Measurements from ENCODE around the gene UBE2O. TPM values are rescaled to one million over a fixed set of nuclear protein-coding genes. Genes with fewer than 3 reads are reported as not detected.

UBE2O gene
- total RNA-seq, 3 donors from 2014 or later (not counting 1 experiment from before 2014, with no cell fraction given) = 34.9 to 40.2 (median 37.7) TPM

DNA sequence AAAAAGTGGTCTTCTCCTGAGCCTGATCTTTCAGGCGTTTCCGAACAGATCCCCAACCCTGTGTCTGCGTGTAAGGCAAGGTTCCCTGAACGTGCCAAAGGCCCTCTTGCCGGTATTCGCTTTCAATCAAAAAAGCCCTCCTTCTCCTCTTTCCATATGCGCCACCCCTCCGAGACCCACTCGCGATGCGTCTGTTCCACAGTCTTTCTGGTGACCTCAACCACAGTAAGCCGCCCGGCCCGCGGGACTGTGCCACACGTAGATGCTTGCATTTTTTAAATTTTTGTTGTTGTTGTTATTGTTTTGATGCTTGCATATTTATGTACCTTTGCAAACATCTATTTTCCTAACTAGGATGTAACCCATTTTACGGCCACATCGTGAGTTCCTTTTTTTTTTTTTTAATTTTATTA, 98.6 kb downstream of the UBE2O start:
- H3K27ac Mint-ChIP-seq = peak overlapping the region; percentile 94 to 97
- H3K9me3 ChIP-seq (ENCODE audit: control insufficient read depth, insufficient read depth, low read length) = no peaks in the 10 kb centered on the region
- DNase-seq (no peak), ATAC-seq (peak in 1 of 3 donors; percentile 1)
- intact Hi-C loops (cut with micrococcal nuclease) = loop anchor here (1.0 to 5.0 kb wide), 3 partner anchors 31 to 317 kb away; partner anchors contain the start of gene UBE2O
- H3K4me3 Mint-ChIP-seq = peak overlapping the region; percentile 98
- H3K4me1 ChIP-seq (ENCODE audit: control insufficient read depth, insufficient read depth, low read length) = peaks cover 15% of the 10 kb centered on the region
- no peaks in the 10 kb centered on the region for H3K9me3 Mint-ChIP-seq
- no peaks in the 10 kb centered on the region for H3K27me3 Mint-ChIP-seq (ENCODE audit: low read depth in 2 of 2)
- H3K27me3 ChIP-seq (ENCODE audit: control insufficient read depth, insufficient read depth, low read length) = no peaks in the 10 kb centered on the region
- TF ChIP-seq, protein P1, sequence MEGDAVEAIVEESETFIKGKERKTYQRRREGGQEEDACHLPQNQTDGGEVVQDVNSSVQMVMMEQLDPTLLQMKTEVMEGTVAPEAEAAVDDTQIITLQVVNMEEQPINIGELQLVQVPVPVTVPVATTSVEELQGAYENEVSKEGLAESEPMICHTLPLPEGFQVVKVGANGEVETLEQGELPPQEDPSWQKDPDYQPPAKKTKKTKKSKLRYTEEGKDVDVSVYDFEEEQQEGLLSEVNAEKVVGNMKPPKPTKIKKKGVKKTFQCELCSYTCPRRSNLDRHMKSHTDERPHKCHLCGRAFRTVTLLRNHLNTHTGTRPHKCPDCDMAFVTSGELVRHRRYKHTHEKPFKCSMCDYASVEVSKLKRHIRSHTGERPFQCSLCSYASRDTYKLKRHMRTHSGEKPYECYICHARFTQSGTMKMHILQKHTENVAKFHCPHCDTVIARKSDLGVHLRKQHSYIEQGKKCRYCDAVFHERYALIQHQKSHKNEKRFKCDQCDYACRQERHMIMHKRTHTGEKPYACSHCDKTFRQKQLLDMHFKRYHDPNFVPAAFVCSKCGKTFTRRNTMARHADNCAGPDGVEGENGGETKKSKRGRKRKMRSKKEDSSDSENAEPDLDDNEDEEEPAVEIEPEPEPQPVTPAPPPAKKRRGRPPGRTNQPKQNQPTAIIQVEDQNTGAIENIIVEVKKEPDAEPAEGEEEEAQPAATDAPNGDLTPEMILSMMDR (IDR thresholded peaks at IDR 0.05) = no peak
- no peaks in the 10 kb centered on the region for H3K36me3 Mint-ChIP-seq
- H3K4me1 Mint-ChIP-seq = peaks cover 24 to 27% of the 10 kb centered on the region in 2 donors
- WGBS (ENCODE audit: insufficient coverage) = under 1% methylated on average over 15 of the region's 18 CpGs
- H3K4me3 ChIP-seq (ENCODE audit: low read length) = peak overlapping the region; percentile 64
- H3K27ac ChIP-seq (ENCODE audit: low read length) = peak overlapping the region; percentile 95
- no peaks in the 10 kb centered on the region for H3K36me3 ChIP-seq (ENCODE audit: control insufficient read depth, insufficient read depth, low read length)

DNA sequence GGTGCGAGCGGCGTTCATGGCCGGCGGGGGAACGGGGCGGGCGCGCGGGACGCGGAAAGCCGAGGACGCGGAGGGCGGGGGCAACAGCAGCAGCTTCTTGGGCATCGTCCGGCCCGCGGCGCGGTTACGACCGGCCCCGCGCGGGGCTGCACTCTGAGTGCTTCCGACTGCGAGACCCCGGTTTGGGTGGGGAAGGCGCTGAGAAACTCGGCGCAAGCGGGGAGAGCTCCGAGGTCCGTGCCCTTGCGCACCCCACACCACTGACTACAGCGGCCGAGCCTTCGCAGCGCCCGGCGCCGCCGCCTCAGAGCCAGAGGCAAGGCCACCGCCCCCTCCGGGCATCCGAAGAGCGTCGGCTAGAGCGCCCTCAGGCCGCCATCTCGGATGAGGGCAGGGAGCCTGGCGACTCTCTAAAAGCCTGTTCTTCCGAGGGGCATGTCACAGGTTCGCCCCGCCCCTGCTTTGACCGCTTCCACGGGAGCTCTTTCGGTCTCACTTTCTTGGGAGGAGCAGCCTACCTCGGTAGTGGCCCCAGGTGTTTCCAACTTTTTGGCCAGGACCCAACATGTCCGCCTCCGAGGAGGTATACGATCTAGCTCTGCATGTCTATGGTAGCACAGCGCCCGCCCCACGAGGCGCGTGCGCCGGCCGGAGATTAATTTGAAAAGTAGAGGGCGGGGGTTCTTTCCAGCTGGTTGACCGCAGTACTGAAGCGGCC, 99.2 kb downstream of the UBE2O start, which contains the start of gene PRPSAP1:
TSS of gene PRPSAP1 (minus strand) at position 318 of the 718 bp plus-strand sequence. CDS start at position 105, 213 bp downstream.
- intact Hi-C loops (cut with micrococcal nuclease) = loop anchor here (1.0 to 5.0 kb wide), 3 partner anchors 32 to 318 kb away; partner anchors contain the start of gene UBE2O

DNA sequence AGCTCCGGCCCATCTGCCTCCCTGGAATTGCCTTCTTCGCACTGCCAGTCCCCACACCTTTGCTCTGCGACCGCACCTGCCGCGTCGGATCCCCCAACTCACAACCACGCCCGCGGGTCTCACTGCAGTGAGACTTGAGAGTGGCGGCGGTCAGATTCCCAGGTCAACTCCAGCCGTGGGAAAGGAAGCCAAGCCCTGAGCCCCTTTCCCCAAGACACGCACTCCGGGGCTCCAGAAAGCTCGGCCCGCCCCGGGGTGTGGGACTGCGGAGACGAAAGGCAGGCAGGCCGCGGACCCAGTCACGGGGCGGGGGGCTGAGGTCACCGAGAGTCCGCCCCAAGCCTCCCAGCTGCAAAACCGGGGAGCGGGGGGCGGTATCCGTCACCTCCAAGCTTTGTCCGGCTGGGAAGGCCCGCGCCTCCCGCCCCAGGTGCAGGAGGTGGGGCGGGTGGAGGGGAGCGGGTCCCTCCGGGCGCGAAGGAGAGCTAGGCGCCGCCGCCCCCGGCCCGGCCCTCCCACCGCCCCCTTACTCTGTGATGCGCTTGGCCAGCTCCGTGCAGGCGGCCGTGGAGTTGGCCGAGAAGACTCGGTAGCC, 99.9 kb downstream of the UBE2O start:
- Histone ChIP-seq H3K27me3 (ENCODE audit: control insufficient read depth, insufficient read depth, low read length) (no peaks in the 10 kb centered on the region), H3K4me3 (ENCODE audit: low read length) (peak overlapping the region; percentile 64), H3K9me3 (ENCODE audit: control insufficient read depth, insufficient read depth, low read length) (no peaks in the 10 kb centered on the region), H3K36me3 (ENCODE audit: control insufficient read depth, insufficient read depth, low read length) (no peaks in the 10 kb centered on the region), H3K27ac (ENCODE audit: low read length) (peak overlapping the region; percentile 95), H3K4me1 (ENCODE audit: control insufficient read depth, insufficient read depth, low read length) (peaks cover 15% of the 10 kb centered on the region)
- no peaks in the 10 kb centered on the region for H3K9me3 Mint-ChIP-seq
- DNase-seq = peak; percentile 23 to 29
- no peaks in the 10 kb centered on the region for H3K27me3 Mint-ChIP-seq (ENCODE audit: low read depth in 2 of 2)
- under 1% methylated on average over 51 of the region's 51 CpGs for WGBS (ENCODE audit: insufficient coverage)
- H3K27ac Mint-ChIP-seq = peak overlapping the region; percentile 64 to 94
- intact Hi-C loops (cut with micrococcal nuclease) = loop anchor here (5.0 kb wide), 1 partner anchor 99 kb away; the partner anchor contains the start of gene UBE2O
- peaks cover 24 to 27% of the 10 kb centered on the region in 2 donors for H3K4me1 Mint-ChIP-seq
- ATAC-seq = peak in 2 of 3 donors; percentile 0 to 9
- TF ChIP-seq, protein P1 (IDR thresholded peaks at IDR 0.05) = no peak
- H3K36me3 Mint-ChIP-seq = no peaks in the 10 kb centered on the region
- H3K4me3 Mint-ChIP-seq = peak overlapping the region; percentile 98

More for the DNA sequence above, 99.2 kb downstream of the UBE2O start, which contains the start of gene PRPSAP1:
- H3K27ac ChIP-seq (ENCODE audit: low read length) = peak within 1 kb of the TSS; percentile 95
- Mint-ChIP-seq H3K27ac (peak within 1 kb of the TSS; percentile 94 to 97), H3K4me3 (peak within 1 kb of the TSS; percentile 98), H3K4me1 (peaks cover 24 to 27% of the 10 kb centered on the region in 2 donors), H3K9me3 (no peaks in the 10 kb centered on the region), H3K27me3 (ENCODE audit: low read depth in 2 of 2) (no peaks in the 10 kb centered on the region), H3K36me3 (no peaks in the 10 kb centered on the region)
- no peaks in the 10 kb centered on the region for H3K9me3 ChIP-seq (ENCODE audit: control insufficient read depth, insufficient read depth, low read length)
- peak; percentile 93 to 98 (median 94) for ATAC-seq
- no peaks in the 10 kb centered on the region for H3K36me3 ChIP-seq (ENCODE audit: control insufficient read depth, insufficient read depth, low read length)
- TF ChIP-seq, protein P1 (IDR thresholded peaks at IDR 0.05) = peak; percentile 39
- H3K4me3 ChIP-seq (ENCODE audit: low read length) = peak within 1 kb of the TSS; percentile 64
- DNase-seq = peak; percentile 81 to 89
- H3K27me3 ChIP-seq (ENCODE audit: control insufficient read depth, insufficient read depth, low read length) = no peaks in the 10 kb centered on the region
- whole genome bisulfite sequencing (ENCODE audit: insufficient coverage) = under 1% methylated on average over 75 of the region's 75 CpGs
- peaks cover 15% of the 10 kb centered on the region for H3K4me1 ChIP-seq (ENCODE audit: control insufficient read depth, insufficient read depth, low read length)

All from natural killer cell (primary cell).